EL (cell line): Measurements from ENCODE around the gene SLC13A3.

Experiments used
- DNase-seq: peaks from one replicate; pipeline ENCODE4 v3.0.0-alpha.2; 2016

SLC13A3 gene

DNA sequence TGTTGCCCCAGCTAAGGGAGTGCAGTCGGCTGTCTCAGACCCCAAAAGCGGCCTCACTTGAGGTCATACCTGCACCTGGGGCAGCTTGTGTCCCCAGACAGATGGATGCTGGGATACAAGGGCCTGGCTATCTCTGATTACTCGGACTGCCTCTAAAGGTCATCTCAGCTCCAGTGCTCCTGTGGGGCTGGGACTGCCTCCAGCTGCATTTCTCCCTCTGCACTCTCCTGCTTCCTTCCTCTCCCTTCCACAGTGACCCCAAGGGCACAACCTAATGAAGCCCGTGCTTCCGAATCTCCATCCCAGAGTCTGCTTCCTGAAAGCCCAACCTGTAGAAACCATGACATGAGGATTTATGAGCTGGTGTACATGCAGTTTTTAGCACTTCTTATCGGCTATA lies 78.0 kb downstream of the SLC13A3 start:
- DNase-seq = no peak

DNA sequence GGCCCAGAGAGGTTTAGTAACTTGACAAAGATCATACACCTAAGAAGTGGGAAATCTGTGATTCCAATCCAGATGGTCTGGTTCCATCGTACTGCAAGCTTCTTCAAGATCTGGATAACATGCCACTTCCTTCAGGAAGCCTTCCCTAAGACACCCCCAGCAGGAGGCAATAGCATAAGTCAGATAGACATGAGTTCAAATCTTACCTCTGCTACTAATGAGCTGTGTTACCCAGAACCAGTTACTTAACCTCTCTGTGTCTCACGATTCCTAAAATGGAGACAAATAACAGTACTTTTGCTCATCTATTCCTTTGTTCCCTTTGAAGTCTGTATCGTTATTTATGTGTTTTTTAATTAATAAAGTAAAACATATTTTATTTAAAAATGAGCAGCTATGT lies 78.5 kb downstream of the SLC13A3 start:
- DNase-seq = no peak

DNA sequence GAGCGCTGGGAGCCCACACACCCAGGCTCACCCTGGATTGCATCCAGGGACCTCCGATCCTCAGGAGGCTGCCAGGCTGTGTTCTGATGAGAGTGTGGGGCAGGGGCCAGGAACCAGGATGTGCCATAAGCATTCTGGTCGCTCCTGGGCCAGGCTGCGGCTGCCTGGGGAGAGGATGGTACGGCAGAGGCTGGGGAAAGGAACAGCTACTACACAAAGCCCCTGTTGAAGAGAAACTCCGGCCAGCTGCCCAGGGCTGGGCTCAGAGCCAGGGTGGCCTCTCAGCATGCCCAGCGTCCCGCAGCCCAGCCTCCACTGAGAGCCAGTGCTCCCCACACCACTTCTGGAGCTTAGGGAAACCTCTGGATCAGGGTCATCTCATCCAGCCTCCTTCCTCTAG lies 79.1 kb downstream of the SLC13A3 start:
- no peak for DNase-seq

DNA sequence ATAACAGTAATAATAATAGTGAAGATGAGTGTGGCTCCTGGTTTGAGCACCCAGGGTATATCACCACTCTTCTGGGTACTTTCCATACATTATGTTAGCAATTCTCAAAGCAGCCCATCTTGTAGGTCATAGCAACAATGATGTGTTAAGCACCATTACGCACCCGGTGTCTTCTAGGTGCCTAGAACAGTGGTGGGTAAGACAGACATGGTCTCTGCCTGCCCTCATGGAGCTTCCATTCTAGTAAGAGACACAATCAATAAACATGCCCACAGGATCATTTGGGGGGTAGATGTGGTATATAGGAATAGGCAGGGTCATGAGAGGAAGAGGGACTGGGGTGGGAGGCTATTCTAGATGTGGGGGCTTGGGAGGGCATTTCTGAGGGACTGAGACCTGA lies 79.8 kb downstream of the SLC13A3 start:
- DNase-seq = no peak

DNA sequence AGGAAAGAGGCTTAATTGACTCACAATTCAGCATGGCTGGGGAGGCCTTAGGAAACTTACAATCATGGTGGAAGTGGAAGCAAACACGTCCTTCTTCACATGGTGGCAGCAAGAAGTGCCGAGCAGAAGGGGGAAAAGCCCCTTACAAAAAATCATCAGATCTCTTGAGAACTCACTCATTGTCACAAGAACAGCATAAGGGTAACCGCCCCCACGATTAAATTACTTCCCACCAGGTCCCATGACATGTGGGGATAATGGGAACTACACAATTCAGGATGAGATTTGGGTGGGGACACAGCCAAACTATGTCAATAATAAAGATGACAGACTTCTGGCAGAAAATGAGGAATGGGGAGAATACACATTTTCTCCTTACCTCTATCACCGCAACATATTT lies 80.3 kb downstream of the SLC13A3 start:
- DNase-seq = no peak

DNA sequence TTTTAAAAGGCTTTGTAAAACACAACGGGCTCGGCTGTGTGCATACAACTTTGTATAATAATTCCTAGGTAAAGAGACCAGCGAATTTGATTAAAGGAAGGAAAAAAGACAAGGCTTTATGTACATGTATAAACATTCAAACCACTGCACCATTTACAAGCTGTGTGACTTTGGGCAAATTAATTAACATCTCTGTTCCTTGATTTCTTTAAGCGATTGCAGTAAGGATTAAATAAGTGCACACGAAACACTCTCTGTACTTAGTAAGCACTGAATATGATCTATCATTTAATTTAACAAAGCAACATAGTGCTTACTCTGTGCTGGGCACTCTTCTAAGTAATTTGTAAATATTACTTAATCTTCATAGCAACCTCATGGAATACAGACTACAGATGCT lies 81.3 kb downstream of the SLC13A3 start:
- DNase-seq = no peak

DNA sequence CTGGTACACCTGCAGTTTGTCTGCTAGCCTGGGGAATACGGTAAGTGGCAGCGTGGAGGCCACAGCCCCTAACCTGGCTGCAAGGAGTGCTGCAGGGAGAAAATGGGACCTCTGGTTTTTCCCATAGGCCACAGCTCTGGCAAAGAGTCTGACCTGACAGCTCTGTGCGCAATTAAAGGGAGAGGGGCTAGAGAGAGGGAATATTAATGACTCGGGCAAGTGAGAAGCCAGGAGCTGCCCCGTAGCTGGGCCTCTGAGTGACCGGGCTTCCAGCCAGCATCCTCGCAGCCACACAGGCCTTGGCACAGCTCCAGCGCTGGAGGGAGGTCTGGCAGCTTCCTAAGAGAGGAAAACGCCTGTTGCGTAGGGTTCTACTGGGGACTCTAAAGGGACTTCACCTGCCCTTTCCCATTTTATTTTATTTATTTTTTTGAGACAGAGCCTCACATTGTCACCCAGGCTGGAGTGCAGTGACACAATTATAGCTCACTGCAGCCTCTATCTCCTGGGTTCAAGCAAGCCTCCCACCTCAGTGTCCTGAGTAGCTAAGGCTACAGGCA lies 82.6 kb downstream of the SLC13A3 start:
- peak; percentile 63 for DNase-seq

DNA sequence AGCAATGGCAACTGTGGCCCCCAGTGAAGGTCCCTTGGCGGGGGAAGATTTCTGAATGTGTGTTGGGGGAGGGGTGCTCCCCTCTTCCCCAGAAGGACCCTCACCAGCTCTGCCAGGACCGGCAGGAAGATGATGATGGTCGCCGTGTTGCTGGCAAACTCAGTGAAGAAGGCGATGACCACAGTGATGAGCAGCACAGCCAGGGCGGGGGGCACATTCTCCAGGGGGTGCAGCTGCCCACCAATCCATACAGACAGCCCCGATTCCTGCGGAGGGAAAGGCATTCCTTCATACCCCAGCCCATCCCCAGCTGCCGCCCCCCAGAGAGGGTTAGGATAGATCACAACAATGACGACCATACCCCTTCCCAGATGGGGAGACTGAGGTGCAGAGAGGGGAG lies 85.1 kb downstream of the SLC13A3 start:
- no peak for DNase-seq

DNA sequence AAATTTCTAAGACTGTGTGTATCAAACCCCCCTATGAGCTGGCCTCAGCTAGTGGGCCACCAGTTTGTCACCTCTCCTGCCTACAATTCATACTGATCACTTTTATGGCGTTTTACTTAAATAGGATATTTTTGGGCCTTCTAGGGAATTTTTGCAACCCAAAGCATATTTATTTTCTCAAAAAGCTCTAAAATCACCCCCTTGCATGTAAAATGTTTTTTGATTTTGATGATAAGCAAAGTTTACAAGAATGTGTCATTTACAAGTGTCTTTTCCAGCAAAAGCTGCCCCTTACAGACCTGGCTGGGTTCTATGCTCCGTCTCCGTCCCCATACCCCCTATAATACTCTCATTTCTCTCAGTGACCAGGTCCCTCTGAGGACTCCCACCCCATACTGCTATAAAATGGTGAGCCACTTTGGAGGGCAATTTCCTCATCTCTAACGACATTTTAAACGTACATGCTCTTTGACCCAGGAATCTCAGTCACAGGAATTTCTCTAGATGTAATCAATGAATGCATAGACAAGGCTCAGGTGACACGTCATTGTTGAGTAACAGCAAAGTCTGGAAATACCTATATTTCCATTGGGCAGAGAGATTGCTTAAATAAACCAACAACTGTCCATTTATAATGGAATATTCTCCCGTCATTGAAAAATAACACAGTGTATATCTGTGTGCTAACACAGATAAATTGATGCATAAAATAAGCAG lies 86.9 kb downstream of the SLC13A3 start:
- DNase-seq = no peak

DNA sequence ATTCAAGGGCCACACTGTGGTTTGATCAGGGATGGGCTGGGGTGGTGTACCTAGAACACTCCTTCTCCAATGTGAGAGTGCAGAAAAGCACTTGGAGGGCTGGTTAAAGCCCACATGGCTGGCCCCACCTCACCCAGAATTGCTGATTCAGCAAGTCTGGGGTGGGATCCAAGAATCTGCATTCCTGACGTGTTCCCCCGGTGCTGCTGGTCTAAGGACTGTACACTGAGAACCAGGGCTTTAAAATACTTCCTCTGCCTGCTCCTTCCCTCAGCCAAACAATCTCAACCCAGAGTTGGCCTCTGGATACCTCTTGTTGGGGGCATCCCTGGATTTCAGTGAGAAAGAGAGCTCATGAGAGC lies 87.4 kb downstream of the SLC13A3 start:
- no peak for DNase-seq

DNA sequence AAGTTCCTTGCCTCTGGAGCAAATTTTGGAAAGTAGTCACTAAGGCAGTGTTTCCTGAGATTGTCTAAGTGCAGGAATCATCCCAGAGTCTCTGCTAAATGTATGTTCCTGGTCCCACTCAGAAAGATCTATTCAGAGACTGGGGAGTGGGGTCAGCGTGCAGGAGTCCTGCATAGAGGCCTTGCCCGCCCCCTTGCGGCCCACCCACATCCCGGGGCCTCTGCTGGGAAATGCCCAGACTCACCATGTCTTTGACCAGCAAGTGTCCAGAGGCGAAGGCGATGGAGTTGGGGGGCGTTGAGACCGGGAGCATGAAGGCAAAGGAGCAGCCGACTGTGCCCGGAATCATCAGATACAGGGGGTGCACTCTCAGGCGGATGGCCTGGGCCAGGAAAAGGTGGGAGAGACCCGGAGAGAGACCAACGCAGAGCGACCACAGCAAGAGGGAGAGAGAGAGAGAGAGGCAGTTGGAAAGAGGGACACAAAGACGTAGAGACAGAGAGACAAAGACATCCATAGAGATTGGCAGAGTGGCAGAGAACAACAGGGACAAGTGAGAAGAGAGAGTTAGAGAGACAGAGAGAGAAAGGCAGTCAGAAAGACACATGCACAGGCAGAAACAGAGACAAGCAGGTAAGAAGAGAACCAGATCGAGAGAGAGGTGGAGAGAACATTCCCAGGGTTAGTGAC lies 87.9 kb downstream of the SLC13A3 start:
- no peak for DNase-seq

DNA sequence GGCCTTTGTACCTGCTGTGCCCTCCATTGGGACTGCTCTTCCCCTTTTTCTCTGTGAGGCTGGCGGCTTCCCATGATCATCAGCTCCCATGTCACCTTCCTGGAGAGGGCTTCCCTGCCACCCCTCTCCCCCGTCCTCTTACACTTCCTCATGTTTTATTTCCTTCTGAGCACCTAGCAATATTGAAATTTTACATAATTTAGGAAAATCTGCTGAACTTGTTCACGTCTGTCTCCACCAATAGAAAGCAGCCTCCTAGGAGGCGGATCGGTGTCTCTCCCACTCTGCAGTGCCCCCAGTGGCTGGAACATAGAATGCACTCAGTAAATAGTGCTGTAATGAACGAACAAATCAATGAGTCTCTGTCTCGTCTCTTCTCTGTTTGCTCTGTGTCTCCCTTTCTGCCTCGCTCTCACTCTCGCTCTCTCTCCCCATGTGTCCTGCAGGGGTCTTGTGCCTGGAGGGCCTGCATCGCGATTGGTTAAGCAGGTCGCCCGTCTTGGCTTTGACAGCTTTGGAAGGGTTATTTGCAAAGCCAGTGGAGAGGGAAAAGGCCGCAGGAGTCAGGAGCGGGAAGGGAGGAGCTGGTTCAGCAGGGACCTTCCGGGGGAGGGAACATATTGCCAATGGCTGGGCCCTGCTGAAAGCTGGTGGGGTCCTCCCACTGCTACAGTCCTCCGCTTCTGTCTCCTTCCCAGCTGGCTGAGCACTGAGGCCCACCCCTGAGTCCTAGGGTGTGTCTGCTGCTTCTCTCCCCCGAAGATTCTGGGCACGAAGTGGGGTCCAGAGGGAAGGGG lies 88.7 kb downstream of the SLC13A3 start:
- peak; percentile 72 for DNase-seq

DNA sequence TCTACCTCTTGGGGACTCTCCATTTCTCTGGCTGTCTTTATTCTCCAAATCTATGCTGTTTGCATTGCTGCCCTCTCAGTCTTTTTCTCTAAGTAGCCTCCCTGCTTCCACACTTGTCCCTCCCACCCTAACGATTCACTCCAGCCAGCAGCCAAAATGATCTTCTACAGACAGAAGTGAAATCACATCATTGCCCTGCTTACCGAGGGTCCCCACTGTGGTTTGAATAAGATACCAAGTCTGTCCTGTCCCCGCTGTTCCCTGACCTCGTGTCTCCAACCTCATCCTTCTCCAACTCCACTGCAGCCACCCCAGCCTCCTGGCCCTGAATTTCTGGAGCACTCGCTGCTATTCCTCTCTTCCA lies 89.3 kb downstream of the SLC13A3 start:
- DNase-seq = no peak

DNA sequence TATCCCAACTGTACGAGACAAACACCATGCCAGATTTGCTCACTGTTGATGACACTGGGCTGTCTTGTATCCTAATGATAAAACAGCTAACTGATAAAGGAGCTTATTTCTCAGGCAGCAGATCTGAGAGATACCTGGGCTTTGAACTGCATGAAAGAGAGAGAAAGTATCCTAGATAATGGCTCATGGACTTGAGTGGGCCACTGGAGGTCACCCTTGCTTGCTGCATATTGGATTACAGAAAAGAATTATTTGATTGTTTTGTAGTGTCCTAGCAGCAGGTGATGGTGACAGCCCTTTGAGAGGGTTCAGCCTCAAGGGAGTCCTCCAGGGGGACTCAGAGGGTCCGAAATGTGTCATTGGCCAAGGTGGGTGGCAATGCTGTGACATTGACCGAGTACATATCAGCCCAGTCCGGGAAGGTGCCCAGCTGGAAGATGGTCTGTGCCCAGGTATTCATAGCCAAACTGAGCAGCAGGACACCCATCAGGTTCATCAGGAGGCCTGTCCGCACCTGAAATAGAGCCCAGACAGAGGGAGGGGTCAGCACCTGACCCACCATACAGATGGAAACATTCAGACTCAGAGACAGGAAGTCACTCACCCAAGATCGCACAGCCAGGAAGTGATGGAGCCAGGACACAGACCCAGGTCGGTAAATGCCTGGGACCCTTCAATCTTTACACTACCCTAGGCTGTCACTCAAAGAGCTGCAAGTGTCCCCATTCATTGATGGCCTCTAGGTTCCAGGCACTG lies 91.4 kb downstream of the SLC13A3 start:
- no peak for DNase-seq

DNA sequence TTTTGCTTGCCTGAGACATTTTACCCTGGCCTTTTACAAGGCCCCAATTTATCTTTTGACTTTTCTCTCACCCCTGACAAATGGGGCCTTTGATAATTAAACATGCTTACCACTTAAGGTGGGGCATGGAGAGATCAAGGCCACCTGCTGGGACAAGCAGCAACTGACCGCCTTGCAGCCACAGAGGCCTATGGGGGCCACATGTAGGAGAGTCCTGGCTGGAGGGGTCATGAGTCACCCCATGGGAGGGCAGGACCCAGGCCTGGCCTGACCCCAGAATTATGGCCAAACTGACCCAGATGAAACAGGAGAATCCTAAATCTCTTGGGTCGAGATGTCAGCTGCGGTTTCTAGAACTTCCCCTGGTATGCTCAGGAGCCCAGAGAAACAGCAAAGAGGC lies 92.3 kb downstream of the SLC13A3 start:
- DNase-seq = no peak

DNA sequence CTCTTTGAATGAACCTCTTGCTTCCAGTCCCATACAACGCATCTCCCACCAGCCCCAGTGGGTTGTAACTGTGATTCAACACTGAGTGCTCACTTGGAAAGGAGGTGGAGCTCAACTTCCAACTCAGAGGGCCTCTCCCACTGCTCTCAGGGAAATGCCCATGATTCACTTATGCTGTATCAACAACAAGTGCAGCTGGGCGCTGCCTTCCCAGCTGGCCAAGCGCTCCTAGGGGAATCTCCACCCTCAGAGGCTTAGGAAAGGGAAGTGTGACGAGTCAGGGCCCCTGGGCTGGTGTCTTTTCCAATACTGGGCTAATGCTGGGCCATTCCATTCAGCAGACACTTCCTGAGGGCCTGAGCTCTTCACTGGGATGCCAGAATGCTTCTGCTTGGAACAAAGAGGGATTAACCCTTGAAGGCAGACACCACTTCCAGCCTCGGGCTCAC lies 92.7 kb downstream of the SLC13A3 start:
- DNase-seq = peak; percentile 90

DNA sequence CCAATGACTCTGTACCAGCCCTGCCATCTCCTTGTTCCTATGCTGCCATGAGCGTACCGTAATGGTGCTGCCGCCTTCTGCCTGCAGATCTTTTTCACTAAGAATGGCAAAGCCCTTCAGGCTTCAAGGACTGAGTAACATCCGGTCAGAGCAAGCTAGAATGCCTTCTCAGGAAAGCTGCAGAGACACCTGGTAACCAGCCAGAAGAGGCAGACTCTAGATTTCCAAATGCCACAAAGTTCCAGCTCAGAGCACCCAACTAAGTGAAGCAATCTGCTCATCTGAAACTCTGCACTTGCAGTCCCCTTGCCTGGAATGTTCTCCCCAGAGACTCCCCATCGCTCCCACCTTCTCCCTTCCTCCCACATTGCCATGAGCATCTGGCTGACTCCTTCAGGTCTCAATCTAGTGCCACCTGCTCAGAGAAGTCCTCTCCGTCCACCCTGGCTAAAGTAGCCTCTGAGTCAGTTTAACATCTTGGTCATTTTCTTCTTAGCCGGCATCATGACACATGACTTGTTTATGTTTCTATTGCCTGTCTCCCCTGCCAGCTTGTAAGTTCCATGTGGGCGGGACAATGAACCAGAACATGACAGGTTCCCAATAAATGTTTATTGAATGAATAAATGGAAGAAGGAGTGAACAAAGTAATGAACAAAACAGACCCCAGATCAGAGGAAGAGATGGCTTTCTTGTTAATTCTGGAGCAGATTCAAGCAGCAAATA lies 93.9 kb downstream of the SLC13A3 start:
- peak; percentile 66 for DNase-seq

DNA sequence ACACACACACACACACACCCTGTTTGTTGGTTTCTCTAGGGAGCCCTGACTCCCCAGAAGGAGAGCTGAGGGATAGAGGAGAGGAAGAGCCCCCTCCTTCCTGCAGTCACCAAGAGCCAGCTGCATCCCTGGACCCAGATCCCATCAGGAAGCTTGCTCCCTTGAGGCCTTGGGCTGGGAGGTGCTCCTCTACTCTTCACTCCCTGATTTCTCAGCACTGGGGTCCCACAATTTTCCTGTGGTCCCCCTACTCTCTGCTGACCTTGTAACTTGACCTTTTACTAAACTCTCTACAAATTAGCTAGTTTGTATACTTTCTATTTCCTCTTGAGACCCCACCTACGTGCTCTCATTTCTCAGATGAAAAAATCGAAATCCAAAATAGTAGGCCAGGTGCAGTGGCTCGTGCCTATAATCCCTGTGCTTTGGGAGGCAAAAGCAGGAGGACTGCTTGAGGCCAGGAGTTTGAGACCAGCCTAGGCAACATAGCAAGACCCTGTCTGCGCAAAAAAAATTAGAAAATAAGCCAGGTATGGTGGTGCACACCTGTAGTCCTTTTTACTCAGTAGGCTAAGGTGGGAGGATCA lies 95.8 kb downstream of the SLC13A3 start:
- no peak for DNase-seq

DNA sequence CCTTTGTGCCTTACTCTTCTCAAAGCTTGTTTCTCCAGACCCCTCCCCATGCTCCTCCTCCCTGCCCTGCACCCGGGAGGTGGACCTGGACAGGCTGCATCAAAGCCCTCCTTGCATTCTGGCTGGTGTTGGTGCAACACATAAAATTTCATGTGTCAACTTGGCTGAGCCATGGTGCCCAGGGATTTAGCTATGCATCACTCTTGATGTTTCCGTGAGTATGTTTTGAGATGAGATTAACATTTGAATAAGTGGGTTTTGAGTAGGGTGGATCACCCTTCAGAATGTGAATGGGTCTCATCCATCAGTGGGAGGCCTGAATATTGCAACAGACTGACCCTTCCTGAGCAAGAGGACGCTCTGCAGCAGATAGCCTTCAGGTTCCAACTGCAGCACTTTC lies 96.4 kb downstream of the SLC13A3 start:
- DNase-seq = no peak

DNA sequence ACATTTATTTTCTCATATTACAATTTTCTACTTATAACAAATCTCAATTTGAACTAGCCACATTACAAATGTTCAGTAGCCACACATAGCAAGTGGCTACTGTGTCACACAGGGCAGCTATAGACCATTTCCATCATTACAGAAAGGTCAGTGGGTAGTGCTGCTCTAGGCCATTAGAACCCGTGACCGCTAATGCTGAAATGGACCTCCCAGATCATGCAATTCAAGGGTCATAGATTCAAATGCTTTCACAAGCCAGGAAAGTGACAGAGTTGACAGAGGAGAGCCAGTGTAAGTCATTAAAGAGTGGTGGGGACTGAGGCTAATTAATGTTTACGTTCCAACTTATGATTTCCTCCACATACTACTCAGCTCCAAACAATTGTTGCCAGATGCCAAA lies 97.3 kb downstream of the SLC13A3 start:
- DNase-seq = no peak

DNA sequence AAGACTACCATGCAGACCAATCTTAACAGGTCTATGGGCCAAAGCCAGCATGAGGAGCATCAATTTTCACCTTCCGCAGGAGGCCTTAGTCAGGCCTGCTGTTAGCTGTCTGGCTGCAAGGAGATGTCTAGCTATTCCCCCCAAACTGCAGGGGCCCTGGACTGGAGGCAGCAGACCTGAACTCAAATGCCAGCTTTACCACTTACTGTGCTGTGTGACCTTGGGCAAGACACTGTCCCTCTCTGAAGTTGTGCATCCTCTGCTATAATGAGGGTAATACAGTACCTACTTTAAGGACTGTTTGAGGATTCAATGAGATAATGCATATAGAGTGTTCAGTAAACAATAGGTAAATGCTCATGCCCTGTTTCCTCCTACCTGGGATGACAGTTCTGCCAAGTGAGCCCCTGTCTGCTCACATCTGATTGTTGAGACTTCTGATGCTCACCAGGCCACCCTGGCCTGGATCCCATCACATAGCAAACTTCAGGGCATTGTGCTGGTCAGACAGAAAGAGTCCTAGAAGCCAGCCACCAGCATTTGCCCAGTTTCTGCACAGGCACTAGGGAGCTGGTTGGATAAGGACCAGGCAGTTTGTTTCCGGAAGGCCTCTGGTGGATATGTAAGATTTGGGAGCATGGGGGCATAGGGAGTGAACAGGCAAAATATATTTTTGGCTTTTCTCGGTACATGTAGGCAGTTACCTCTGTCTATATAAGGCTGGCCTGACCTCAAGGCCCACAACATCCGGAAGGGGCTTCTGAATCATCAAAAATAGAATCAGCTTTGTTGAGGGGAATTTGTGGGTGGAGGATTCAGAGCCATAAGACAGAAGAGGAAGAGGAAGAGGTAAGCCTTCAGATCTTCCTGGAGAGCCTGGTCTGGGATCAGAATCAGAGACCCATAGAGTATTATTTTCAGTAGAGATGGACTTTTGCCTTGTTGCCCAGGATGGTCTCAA lies 98.5 kb downstream of the SLC13A3 start:
- no peak for DNase-seq
